ENCODE results near the gene QRSL1.

GRCh38 chr6:106688177-106688951 lies 59.0 kb downstream of the QRSL1 start:
- TF ChIP-seq POLR2A (IDR thresholded peaks at IDR 0.05; ENCODE audit: low read length), result no peak
- TF ChIP-seq GATA1 (IDR thresholded peaks at IDR 0.05; ENCODE audit: low read depth, low read length), result no peak
